HuH-7.5 (cell line): ENCODE results near the gene ERBB4.
"Not testable (repeated sequence)": the region's sequence is repeated elsewhere in the genome, so short reads cannot be mapped to it uniquely, and the experiment has no call there.

Experiments
- DNase-seq: peaks from one replicate; pipeline ENCODE4 v3.0.0; 2011; ENCODE audit warnings: low spot score

Gene ERBB4

GRCh38 chr2:212197776-212198175 lies 340.8 kb downstream of the ERBB4 start:
- no peak for DNase-seq

DNA sequence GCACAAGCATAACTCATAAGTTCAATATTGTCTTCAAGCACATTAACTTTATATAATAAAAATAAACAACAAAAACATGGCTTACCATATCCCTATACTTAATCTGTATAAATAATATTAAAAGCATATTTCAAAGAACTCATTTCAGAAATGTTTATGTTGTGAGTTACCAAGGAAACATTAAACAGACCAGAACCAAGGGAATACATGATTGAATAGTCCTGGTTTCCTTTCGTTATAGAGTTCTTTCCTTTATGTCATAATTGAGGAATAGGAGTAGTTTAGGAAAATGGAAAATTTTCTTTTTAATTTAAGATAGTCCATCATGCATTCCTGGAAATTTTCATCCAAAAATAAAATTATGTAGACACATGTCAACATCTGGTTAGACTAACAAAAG lies 343.0 kb downstream of the ERBB4 start:
- DNase-seq, result no peak

DNA sequence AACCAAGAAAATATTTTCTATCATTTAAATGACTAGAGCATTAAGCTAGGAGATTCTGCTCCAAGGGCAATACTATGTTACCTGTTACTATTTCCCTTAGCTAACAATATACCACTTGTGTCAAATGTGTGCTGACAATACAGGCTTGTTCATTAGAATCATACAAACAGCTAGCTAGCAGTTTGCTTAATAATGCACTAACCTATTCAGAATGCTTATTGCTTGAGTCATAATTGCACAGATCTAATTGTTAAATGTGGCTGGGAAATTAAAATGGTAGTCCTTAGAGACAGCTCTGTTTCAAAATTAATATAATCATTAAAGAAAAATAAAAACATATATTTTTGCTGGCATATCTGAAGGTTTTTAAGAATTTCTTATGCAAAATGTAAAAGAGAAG lies 344.2 kb downstream of the ERBB4 start:
- no peak for DNase-seq

DNA sequence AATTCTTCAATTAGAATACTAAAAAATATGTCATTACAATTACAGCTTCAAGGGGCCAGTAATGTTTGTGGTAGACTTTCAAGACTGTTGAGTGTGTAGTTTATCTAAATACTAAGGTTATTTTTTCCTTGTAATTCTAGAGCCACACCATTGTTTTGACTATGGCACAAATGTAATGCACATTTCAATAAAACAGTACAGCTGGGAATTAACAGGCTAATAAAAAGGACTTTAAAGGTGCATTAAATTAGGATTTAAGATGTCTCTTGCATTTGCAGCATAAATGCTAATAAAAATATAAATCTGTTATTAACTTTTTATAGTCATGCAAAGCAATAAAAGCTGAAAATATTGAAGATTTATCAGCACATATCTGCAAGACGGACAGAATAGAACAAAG lies 344.8 kb downstream of the ERBB4 start:
- DNase-seq, result no peak

DNA sequence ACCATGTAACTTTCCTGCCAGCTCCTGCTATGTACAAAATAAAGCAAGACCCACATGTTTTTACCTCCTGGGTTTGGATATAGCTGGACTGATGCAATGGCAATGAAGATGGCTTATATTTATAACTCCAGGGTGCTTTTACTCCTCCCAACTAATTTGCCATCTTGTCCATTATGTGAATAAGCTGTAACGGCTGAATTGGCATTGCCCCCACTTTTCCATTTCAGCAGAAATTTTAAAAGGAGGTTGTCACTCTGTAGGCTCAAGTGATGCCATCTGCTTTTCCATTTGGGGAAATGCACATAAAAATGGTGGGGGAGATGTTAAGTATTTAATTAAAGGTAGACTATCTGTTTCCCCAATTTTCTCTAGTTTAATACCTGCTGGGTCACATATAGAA lies 345.5 kb downstream of the ERBB4 start:
- no peak for DNase-seq

DNA sequence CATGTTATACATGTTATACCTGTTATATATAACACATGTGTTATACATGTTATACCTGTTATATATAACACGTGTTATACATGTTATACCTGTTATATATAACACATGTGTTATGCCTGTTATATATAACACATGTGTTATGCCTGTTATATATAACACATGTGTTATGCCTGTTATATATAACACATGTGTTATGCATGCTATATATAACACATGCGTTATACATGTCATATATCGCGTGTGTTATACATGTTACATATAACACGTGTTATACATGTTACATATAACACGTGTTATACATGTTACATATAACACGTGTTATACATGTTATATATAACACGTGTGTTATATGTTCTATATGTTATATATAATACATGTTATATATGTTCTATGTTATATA lies 347.2 kb downstream of the ERBB4 start:
- DNase-seq, result not testable (repeated sequence)

DNA sequence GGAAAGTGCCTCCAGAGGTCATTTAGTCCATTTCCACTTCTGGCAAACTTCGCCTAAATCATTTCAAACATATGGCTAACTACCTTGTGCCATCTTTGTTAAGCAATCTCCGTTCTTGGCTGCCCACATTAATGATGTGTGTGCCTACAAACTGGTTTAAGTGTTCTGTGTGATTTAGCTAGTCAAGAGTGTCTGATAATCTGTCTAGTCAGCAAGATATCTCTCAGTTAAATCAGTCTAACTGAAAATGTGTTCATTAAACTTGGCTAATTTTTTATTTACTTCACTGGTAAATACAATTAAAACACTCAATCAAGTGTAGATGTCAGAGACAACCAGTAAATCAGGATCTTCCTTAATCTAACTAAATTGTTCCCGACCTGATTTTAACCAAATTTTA lies 352.4 kb downstream of the ERBB4 start:
- DNase-seq, result no peak

GRCh38 chr2:212181646-212182045 lies 357.0 kb downstream of the ERBB4 start:
- DNase-seq, result no peak

GRCh38 chr2:212180408-212181083 lies 358.1 kb downstream of the ERBB4 start:
- DNase-seq, result no peak

DNA sequence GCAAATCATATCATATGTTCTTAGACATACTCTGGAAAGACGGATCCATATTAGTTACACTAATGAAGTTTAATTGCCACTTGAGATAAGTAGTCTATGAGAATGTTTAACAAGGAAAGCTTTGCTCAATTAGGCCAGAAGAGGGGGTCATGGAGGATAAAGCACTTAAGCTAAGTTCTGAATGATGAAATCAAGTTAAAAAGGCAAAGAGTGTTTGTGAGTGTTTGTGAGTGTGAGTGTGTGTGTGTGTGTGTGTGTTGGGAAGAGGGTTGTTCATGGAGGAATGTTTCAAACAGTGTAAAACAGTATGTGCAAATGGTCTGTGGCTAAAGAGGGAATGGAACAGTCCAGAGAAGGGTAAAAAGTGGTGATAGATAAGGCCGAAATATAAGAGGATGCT lies 360.9 kb downstream of the ERBB4 start:
- no peak for DNase-seq

- no peak for DNase-seq
These were observed 362.5 kb downstream of the ERBB4 start for GRCh38 chr2:212176151-212176550.

DNA sequence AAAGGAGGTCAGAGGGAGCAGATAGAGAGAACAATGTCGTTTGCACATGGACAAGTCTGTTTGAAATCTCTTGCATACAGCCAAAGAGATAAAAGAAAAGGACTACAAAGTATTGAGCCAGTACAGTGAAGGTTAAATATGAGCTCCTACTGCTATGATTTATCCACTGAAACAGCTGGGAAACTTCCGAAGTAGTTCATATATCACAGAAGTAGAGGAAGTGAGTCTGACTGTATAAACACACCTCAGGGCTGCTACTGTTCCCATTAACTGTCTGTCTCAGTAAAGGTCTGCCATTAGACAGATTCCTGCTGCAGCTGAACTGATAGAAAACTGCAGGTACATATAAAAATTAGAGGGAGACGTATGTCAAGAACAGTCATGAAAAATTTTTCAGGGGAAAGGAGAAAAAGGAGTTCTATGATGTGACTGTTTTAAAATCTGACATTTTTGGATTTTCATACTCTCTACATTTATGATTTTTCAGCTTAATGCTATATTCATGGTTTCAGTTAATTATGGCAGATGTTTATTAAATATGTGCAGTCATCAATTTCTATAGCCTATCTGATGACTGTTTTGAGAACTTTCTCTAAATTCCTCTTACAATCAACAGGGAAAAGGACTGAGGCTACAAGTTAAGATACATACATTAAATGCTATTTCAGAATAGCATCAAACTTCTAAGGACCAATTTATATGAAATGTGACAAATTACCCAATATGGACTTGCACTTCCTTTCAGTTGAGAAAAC lies 364.7 kb downstream of the ERBB4 start:
- no peak for DNase-seq

DNA sequence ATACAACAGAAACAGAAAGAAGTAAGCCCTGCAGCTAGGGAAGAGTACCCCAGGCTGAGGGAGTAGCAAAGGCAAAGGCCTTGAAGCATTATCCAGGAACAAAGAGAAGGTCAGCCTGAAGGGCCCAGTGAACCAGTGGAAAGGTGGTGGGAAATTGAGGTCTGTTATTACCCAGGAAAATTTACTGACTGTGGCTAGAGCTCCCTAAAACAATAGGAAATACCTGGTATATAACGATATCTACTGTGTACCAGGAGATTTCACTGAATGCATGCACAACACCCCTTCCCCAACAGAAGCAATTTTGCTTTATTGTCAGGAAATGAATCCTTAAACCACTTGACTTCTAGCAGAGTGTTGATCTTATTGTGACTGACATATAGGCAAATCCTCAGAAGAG lies 365.3 kb downstream of the ERBB4 start:
- DNase-seq, result no peak

DNA sequence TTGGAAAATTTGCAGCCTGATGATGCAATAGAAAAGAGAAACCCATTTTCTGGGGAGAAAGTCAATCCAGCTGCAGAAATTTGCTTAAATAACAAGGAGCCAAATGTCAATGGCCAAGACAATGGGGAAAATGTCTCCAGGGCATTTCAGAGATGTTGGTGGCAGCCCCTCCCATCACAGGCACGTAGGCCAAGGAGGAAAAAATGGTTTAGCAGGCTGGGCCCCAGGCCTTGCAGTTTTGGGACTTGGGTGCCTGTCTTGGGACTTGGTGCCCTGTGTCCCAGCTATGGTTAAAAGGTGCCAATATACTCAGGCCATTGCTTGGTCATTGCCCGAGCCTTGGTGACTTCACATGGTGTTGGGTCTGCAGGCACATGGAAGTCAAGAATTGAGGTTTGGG lies 368.2 kb downstream of the ERBB4 start:
- DNase-seq, result no peak

DNA sequence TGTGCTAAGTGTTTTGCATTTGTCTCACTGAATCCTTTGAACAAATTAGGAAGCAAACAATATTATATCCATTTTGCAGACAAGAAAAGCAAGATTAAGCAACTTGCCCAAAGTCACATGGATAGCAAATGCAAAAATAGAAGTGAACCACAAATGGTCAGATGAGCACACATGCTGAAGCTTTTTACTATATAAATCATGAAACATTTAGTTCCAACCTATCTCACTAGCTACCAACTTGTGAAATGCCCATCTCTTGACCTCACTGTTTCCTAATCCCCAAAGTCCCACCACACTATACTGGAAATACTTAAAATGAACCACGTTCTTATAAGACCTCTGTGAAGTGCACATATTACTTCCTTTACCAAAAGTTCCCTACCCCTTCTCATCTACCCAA lies 380.5 kb downstream of the ERBB4 start:
- no peak for DNase-seq

DNA sequence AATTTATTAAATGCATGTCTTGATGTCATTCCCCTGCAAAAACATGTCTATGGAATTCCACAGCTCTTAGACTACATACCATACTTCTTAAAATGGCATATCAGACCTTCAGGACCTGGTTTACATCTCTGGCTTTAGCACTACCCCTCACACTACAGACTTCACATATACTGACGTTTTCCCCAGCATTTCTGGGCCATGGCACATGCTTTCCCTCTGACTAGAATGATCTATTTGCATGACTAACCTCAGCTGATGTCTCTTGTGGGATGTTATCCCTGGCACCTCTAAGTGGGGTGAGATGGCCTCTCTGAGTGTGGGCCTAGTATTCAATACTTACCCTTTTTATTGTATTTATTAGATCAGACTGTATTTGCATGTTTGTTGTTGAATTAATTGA lies 381.6 kb downstream of the ERBB4 start:
- no peak for DNase-seq

- no peak for DNase-seq
These were observed 382.5 kb downstream of the ERBB4 start for GRCh38 chr2:212156088-212156487.

DNA sequence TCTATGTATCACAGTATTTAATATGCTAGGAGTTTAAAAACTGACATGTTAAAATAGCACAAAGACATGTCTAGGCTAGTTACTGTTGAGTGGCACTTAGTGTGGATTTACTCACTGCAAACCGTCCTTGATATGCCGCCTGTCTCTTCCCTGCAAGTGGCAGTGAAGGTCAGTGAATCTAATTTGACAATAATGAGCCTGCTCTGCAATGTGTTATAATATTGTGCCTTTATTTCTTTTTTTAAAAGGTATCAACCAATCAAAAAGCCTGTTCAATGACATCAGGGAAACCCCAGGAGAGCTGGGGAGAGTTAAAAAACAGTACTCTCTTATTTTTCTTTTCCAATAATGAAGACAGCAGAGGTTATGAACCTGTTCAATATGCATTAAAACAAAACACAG lies 384.1 kb downstream of the ERBB4 start:
- DNase-seq, result no peak

DNA sequence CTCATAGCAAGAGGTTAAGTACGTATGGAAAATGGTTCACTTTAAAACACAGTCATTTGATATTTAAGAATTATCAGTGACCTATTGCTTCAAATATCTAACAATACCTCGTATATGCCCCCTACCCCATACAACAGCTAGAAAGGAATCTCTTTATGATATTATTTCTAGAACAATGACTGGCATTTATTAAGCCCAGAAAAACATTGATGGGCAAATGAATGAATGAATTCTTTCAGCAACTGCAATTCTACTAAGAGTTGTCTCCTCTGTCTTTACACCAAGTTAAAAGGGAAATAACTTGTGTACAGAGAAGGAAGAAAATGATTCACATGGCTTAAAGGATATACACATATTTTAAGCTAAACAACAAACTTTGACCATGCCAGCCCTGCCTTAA lies 384.7 kb downstream of the ERBB4 start:
- no peak for DNase-seq

GRCh38 chr2:212147921-212148513 lies 390.6 kb downstream of the ERBB4 start:
- no peak for DNase-seq

- no peak for DNase-seq
These were observed 392.2 kb downstream of the ERBB4 start for GRCh38 chr2:212146416-212146815.

DNA sequence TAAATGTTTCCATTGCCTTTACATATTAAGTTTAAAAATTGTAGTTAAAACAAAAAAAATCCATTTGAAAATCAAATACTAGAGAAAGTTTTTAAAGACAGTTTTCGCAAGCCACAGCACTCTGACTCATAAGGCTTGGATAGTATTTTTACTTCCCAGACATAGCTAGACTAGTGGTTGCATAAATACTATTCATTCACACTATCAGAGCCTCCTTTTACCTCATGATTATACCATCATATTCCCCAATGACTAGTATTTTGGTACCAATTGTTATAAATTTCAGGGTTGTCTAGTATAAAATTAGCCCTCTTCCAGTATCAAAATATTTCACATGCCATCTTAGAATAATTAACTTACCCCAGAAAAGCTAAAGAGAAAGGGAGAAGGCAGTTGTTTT lies 393.5 kb downstream of the ERBB4 start:
- DNase-seq, result no peak

DNA sequence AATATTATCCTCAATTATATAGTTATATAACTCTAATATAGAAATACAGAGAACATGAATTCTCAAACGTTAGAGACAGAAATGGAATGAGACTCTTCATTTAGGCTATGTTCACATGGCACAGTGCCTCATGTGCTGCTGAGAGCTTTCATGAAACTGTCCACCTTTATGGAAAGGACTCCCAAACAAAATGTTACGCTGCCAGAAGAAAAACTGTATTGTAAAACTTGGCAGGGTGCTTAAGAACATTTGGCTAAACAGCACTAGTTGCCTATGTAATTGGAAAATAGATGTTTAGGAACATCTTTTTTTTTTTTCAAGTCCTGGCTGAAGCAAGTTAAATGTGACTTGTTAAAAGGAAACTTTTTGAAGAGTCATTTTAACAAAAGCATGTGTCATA lies 396.0 kb downstream of the ERBB4 start:
- no peak for DNase-seq

- DNase-seq, result no peak
These were observed 397.1 kb downstream of the ERBB4 start for GRCh38 chr2:212141499-212141898.
